HCT116 (cell line): Measurements from ENCODE around the gene WNT11. TPM values are rescaled to one million over a fixed set of nuclear protein-coding genes. Genes with fewer than 3 reads are reported as not detected.

Source experiments
- ATAC-seq: fragments of 200-7000 bp; cut with Tn5 transposase; 2 replicates; pipeline ENCODE4 v1.9.1; 2020; ENCODE audit warnings: mild to moderate bottlenecking, moderate library complexity
- BruUV-seq: library from RNA; stranded (reverse); fragments of 400-500 nt; replicated peaks from 2 replicates; lab custom pipeline; 2021; lab: Mats Ljungman, UMichigan
- CTCF ChIA-PET: fragments of 300-600 bp; sonication (Branson Sonifier 250); formaldehyde crosslinking; loops from one replicate; lab custom pipeline; 2021; ENCODE audit warnings: antibody characterized with exemption; lab: Charles Lee
- POLR2A ChIA-PET: fragments of 300-600, 350-600 bp; sonication (Branson Sonifier 250); formaldehyde crosslinking; loops from one replicate; lab custom pipeline; 2021; ENCODE audit warnings: antibody characterized with exemption; lab: Charles Lee
- RAD21 ChIA-PET, 2 experiments: fragments of 300-600 bp; sonication (Branson Sonifier 250); formaldehyde crosslinking; loops; one replicate each; lab custom pipeline; 2023; ENCODE audit warnings: low total read pairs in 2 of 2; ENCODE audit not compliant: uncharacterized antibody in 2 of 2, unreplicated experiment in 2 of 2, low non-redundant PET in 1 of 2; lab: Charles Lee
- DNase-seq: peaks from one replicate; pipeline ENCODE4 v3.0.0-alpha.2; 2010; ENCODE audit warnings: low read depth, low spot score
- H2AFZ ChIP-seq: fragments of 200-600 bp; shearing (Covaris generic), sonication (generic); 2 replicates; pipeline ENCODE4 v1.6.1; 2017; ENCODE audit warnings: low read depth, mixed run types, mixed read lengths, antibody characterized with exemption, low read length; ENCODE audit not compliant: poor library complexity, severe bottlenecking
- H3K27ac ChIP-seq: 2 replicates; pipeline ENCODE4 v1.5.1; 2012; ENCODE audit warnings: low read depth, low read length
- H3K27me3 ChIP-seq: fragments of 200-600 bp; sonication (generic); 2 replicates; pipeline ENCODE4 v1.6.1; 2016; ENCODE audit warnings: mixed run types, low read length, mixed read lengths; ENCODE audit not compliant: insufficient read depth
- H3K36me3 ChIP-seq, 2 experiments: fragments of 200-500 bp in 1 of 2; fragments of 200-600 bp in 1 of 2; sonication (Bioruptor generic) in 1 of 2; sonication (generic) in 1 of 2; 2 replicates each; pipeline versions ENCODE4 v1.5.1 to v1.6.1; 2014 to 2016; ENCODE audit warnings: low read length in 2 of 2, inconsistent platforms in 1 of 2, mixed read lengths in 1 of 2, mixed run types in 1 of 2; ENCODE audit not compliant: insufficient read depth in 2 of 2, control insufficient read depth in 1 of 2
- H3K4me1 ChIP-seq, 2 experiments: fragments of 200-600 bp in 1 of 2; sonication (generic) in 1 of 2; 2 replicates each; pipeline versions ENCODE4 v1.5.1 to v1.6.1; 2012 to 2017; ENCODE audit warnings: low read length in 2 of 2, inconsistent platforms in 1 of 2, mild to moderate bottlenecking in 1 of 2, mixed read lengths in 1 of 2, mixed run types in 1 of 2, moderate library complexity in 1 of 2; ENCODE audit not compliant: insufficient read depth in 2 of 2, control insufficient read depth in 1 of 2
- H3K4me2 ChIP-seq: fragments of 200-600 bp; sonication (generic); 2 replicates; pipeline ENCODE4 v1.6.1; 2017; ENCODE audit warnings: mixed run types, low read length, mixed read lengths
- H3K4me3 ChIP-seq, 2 experiments: fragments of 200-600 bp in 1 of 2; sonication (generic) in 1 of 2; replicated peaks in 1 of 2; 2 replicates each; pipeline ENCODE4 v1.5.1; 2011 to 2016; ENCODE audit warnings: low read length in 2 of 2, control low read depth in 1 of 2, low read depth in 1 of 2, mild to moderate bottlenecking in 1 of 2, mixed read lengths in 1 of 2, mixed run types in 1 of 2
- H3K79me2 ChIP-seq: fragments of 200-600 bp; sonication (generic); 2 replicates; pipeline ENCODE4 v1.6.1; 2017; ENCODE audit warnings: mild to moderate bottlenecking, mixed run types, low read length, moderate library complexity, mixed read lengths; ENCODE audit not compliant: insufficient read depth
- H3K9ac ChIP-seq: fragments of 200-600 bp; sonication (generic); 2 replicates; pipeline ENCODE4 v1.6.1; 2016; ENCODE audit warnings: low read length, mixed read lengths
- H3K9me2 ChIP-seq: fragments of 200-600 bp; sonication (generic), shearing (Covaris generic); 2 replicates; pipeline ENCODE4 v1.6.1; 2017; ENCODE audit warnings: mixed run types, mild to moderate bottlenecking, moderate library complexity; ENCODE audit not compliant: insufficient read depth
- H3K9me3 ChIP-seq, 2 experiments: fragments of 200-500 bp in 1 of 2; fragments of 200-600 bp in 1 of 2; sonication (Bioruptor generic) in 1 of 2; sonication (generic) in 1 of 2; 2 replicates each; pipeline ENCODE4 v1.6.1; 2014 to 2017; ENCODE audit warnings: low read length in 2 of 2, mixed read lengths in 2 of 2, inconsistent platforms in 1 of 2, low read depth in 1 of 2, mild to moderate bottlenecking in 1 of 2, mixed run types in 1 of 2, moderate library complexity in 1 of 2; ENCODE audit not compliant: control insufficient read depth in 1 of 2, insufficient read depth in 1 of 2
- H4K20me1 ChIP-seq: fragments of 200-600 bp; sonication (generic), shearing (Covaris generic); 2 replicates; pipeline ENCODE4 v1.6.1; 2017; ENCODE audit warnings: mixed run types, mild to moderate bottlenecking, moderate library complexity; ENCODE audit not compliant: insufficient read depth
- CEBPB ChIP-seq: IDR thresholded peaks from 2 replicates; pipeline ENCODE4 v1.6.1; 2012; ENCODE audit warnings: low read depth
- EGR1 ChIP-seq: IDR thresholded peaks from 2 replicates; pipeline ENCODE4 v1.6.1; 2012; ENCODE audit warnings: low read depth
- ELF1 ChIP-seq: IDR thresholded peaks from 2 replicates; pipeline ENCODE4 v1.6.1; 2012; ENCODE audit warnings: low read depth, borderline replicate concordance
- EZH2phosphoT487 ChIP-seq: fragments of 200-600 bp; IDR thresholded peaks from 2 replicates; pipeline ENCODE4 v1.6.1; 2018; ENCODE audit warnings: antibody characterized with exemption, borderline replicate concordance
- JUND ChIP-seq: IDR thresholded peaks from 2 replicates; pipeline ENCODE4 v1.6.1; 2012
- MAX ChIP-seq: IDR thresholded peaks from 2 replicates; pipeline ENCODE4 v1.6.1; 2012
- POLR2AphosphoS5 ChIP-seq: IDR thresholded peaks from 2 replicates; pipeline ENCODE4 v1.6.1; 2011; ENCODE audit warnings: mild to moderate bottlenecking, low read depth, low read length, moderate library complexity
- RAD21 ChIP-seq: IDR thresholded peaks from 2 replicates; pipeline ENCODE4 v1.6.1; 2012; ENCODE audit warnings: low read depth, mild to moderate bottlenecking
- SP1 ChIP-seq: IDR thresholded peaks from 2 replicates; pipeline ENCODE4 v1.6.1; 2012; ENCODE audit warnings: low read depth
- SRF ChIP-seq: IDR thresholded peaks from 2 replicates; pipeline ENCODE4 v1.6.1; 2012; ENCODE audit warnings: low read depth
- TCF7L2 ChIP-seq: IDR thresholded peaks from 2 replicates; pipeline ENCODE4 v1.7.0; 2011; ENCODE audit warnings: borderline replicate concordance, inconsistent platforms; ENCODE audit not compliant: insufficient read depth, insufficient read length; ENCODE audit errors: extremely low read depth
- YY1 ChIP-seq: IDR thresholded peaks from 2 replicates; pipeline ENCODE4 v1.6.1; 2011; ENCODE audit warnings: low read length, low read depth, moderate library complexity, mild to moderate bottlenecking; ENCODE audit not compliant: insufficient replicate concordance; ENCODE audit errors: extremely low read depth
- ZFX ChIP-seq: fragments of 450-650 bp; IDR thresholded peaks from 2 replicates; pipeline ENCODE4 v1.6.1; 2017
- ZNF274 ChIP-seq: fragments of 200-500 bp; sonication (Bioruptor generic); IDR thresholded peaks from 2 replicates; pipeline ENCODE4 v1.6.1; 2014; ENCODE audit warnings: mild to moderate bottlenecking, low read depth, low read length, inconsistent platforms
- intact Hi-C: fragments of 100-400 bp; cut with micrococcal nuclease; formaldehyde crosslinking; loops from 2 replicates; pipeline ENCODE4 v1.10.0; 2022
- total RNA-seq: library from RNA; stranded (reverse); gene quantifications from one replicate; pipeline ENCODE4 v1.2.1, GENCODE V29; 2021; ENCODE audit not compliant: unreplicated experiment

WNT11 gene
- total RNA-seq, 1 experiment from 2014 or later, result 1.9 TPM

- Histone ChIP-seq H3K9ac (no peak overlapping the region), H2AFZ (no peak overlapping the region), H3K4me1 (peaks cover 5 to 16% of the 10 kb centered on the region in 2 experiments; a peak in 3 of 4 replicates), H3K36me3 (no peaks in the 10 kb centered on the region), H3K27me3 (no peaks in the 10 kb centered on the region), H3K27ac (no peak overlapping the region), H3K9me2 (no peaks in the 10 kb centered on the region), H4K20me1 (no peaks in the 10 kb centered on the region), H3K4me3 (no peak overlapping the region), H3K9me3 (no peaks in the 10 kb centered on the region), H3K4me2 (no peak overlapping the region), H3K79me2 (no peaks in the 10 kb centered on the region)
- BruUV-seq, result no TSS peak
- ChIA-PET CTCF (no interaction called here), RAD21 (no interaction called here), POLR2A (no interaction called here)
- TF ChIP-seq CEBPB (no peak), YY1 (no peak), POLR2AphosphoS5 (no peak), ZFX (no peak), MAX (no peak), EZH2phosphoT487 (no peak), ELF1 (no peak), TCF7L2 (no peak), EGR1 (no peak), JUND (no peak), SP1 (no peak), ZNF274 (no peak), RAD21 (no peak), SRF (no peak)
- DNase-seq (no peak), ATAC-seq (no peak)
- intact Hi-C loops, result no loop called here
These were observed 35.9 kb upstream of the WNT11 start for GRCh38 chr11:76242004-76242779.
